ENCODE measurements around the gene WNT3A.
"Not testable (repeated sequence)": the region's sequence is repeated elsewhere in the genome, so short reads cannot be mapped to it uniquely, and the experiment has no call there.

Gene WNT3A
- total RNA-seq = 0 reads per million in 2 donors

DNA sequence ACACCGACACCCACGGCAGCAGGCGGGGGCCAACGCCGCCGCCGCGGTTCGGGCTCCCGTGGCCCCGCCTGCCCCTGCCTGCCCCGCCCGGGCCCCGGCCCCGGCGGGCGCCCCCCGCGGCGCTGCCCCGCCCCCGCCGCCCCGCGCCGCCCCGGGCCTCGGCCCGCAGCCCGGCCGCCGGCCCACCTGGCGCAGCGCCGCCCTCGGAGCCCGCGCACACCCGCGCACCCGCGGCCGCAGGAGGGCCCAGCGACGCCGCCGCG lies at the start of gene WNT3A:
TSS of gene WNT3A (plus strand) at position 213 of the 263 bp plus-strand sequence. CDS start 131 bp downstream, outside the sequence.
- no peak for DNase-seq

DNA sequence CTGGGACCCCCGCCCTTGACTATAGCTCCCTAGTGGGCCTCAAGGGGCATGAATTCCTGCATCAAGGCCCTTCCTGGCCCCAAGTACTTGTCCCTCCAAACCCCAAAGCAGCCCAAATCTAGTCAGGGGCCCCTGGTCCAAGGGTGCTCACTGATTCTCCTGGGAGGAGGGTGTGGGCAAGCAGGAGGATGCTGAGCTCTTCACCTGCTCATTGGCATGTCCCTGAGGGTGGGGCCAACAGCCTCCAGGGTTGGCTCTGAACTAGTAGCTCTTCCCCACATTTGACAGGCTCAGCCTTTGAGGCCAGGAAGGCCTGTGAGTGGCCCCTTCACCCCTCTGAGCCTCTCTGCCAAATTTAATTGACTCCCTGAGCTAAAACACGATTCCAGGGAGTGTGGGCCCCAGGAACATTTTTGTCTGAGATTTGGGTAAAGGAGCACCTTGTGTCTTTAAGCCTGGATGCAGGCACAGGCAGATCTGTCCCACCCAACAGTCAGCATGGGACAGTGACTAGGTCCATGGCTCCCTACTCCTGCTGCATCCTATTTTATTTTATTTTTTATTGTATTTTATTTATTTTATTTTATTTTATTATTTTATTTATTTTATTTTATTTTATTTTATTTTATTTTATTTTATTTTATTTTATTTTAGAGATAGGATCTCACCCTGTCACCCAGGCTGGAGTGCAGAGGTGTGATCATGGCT lies 48.0 kb upstream of the WNT3A start:
- DNase-seq = no peak

- DNase-seq = no peak
Observed at GRCh38 chr1:227959325-227959860, 47.4 kb upstream of the WNT3A start.

DNA sequence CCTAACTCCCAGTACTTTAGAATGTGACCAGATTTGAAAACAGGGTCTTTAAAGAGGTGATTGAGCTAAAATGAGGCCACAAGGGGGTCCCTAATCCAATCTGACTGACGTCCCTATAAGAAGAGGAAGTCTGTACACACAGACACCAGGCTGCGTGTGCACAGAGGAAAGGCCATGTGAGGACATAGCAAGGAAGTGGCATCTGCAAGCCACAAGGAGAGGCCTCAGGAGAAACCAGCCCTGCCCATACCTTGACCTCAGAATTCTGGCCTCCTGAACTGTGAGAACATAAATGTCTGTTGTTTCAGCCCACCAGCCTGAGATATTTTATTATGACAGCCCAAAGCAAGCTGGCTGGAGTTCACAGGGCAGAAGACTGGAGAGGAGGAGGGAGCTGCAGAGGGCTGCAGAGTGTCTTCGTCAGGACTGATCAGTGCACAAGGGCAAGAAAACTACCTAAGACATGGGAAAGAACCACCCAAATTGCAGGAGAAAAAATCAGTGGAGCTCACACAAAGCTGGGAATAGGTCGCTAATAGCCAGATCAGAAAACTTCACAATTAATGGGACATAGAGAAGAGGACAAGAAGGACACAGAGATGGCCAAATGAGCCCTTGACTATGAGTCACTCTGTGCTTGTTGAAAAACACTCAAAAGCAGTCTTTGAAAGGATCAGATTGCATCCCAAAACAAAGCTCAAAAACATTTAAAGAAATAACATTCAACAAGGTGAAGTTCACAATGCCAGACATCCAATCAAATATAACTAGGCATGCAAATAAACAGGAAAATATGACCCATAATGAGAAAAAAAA lies 44.9 kb upstream of the WNT3A start:
- no peak for DNase-seq

DNA sequence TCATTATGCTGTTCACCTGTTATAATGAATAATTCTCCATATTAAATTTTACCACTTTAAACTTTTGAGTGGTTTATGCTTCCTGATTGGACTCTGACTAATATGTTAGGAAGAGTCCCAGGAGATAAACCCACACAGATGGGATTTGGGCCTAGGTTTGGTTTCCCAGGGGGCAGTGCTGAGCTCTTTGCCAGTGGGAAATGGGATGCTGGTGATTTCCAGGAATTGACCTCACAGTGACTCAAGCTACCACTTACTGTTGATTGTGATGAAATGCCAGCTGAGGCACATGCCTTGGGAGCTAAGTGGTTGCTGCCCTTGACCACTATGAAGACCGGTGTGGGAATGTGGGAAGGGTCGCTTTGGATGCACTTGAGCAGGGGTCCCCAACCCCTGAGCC lies 40.1 kb upstream of the WNT3A start:
- DNase-seq = not testable (repeated sequence)

GRCh38 chr1:227967815-227968214 lies 39.0 kb upstream of the WNT3A start:
- DNase-seq = not testable (repeated sequence)

DNA sequence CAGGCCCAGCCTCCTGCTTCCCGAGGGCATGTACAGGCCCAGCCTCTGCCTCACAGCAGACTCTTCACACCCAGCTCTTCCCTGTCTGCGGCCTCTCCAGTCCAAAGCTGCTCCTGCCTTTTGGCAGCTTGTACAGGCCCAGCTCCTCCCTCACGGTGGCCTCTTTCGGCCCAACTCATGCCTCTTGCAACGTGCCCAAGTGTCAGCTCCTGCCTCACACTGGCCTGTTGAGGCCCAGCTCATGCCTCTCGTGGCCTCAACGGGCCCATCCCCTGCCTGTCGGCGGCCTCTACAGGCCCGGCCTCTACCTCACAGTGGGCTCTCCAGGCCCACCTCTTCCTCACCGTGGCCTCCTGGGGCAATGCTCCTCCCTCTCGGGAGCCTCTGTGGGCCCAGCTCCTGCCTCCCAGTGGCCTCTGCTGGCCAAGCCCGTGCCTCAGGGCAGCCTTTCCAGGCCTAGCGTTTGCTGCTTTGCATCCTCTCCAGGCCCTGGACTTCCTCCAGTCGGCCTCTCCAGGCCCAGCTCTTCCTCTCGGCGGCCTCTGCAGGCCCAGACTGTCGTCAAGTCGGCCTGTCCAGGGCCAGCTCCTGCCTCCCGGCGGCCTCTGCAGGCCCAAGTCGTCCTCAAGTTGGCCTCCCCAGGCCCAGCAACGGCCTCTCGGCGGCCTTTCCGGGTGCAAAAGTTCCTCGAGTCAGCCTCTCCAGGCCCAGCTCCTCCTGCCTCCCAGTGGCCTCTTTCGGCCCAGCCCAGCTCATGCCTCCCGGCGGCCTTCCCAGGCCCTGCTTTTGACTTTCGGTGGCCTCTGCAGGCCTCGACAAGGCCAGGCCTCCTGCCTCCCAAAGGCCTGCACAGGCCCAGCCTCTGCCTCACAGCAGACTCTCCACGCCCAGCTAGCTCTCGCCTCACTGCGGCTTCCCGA lies 36.5 kb upstream of the WNT3A start:
- not testable (repeated sequence) for DNase-seq

- DNase-seq = not testable (repeated sequence)
Observed at GRCh38 chr1:227971216-227971615, 35.6 kb upstream of the WNT3A start.

DNA sequence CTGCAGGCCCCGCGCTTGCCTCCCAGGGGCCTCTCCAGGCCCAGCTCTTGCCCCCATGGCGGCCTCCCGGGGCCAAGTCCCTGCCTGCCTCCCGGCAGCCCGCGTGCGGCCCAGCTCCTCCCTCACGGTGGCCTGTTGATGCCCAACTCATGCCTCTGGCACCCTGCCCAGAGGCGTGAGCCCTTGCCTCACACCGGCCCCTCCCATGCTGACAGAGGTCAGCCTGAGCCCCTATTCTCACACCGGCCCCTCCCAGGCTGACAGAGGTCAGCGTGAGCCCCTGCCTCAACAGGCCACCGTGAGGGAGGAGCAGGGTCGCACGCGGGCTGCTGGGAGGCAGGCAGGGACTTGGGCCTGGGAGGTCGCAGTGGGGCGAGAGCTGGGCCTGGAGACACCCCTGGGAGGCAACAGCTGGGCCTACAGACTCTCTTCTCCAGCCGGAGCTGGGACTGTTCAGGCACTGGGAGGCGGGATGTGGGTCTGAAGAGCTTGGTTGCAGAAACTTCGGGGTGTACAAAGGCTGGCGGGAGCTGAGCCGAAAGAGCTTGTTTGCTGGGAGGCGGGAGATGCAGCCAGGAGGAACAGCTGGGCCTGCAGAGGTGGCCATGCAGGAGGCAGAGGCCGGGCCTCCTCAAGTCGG lies 35.0 kb upstream of the WNT3A start:
- DNase-seq = not testable (repeated sequence)

DNA sequence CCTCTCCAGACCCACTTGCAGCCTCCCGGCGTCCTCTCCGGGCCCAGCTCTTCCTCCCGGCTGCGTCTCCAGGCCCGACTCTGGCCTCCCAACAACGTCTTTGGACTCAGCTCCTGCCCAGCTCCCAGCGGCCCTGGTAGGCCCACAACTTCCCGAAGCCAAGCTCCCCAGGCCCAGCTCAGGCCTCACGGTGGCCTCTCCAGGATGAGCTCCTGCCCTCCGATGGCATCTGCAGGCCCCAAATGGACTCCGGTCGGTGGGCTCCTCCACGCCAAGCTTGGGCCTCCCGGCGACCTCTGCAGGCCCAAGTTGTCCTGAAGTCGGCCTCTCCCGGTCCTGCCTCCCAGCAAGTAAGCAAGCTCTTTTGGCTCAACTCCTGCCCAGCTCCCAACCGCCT lies 34.5 kb upstream of the WNT3A start:
- DNase-seq = not testable (repeated sequence)

- DNase-seq = not testable (repeated sequence)
Observed at GRCh38 chr1:227972843-227973374, 33.9 kb upstream of the WNT3A start.

DNA sequence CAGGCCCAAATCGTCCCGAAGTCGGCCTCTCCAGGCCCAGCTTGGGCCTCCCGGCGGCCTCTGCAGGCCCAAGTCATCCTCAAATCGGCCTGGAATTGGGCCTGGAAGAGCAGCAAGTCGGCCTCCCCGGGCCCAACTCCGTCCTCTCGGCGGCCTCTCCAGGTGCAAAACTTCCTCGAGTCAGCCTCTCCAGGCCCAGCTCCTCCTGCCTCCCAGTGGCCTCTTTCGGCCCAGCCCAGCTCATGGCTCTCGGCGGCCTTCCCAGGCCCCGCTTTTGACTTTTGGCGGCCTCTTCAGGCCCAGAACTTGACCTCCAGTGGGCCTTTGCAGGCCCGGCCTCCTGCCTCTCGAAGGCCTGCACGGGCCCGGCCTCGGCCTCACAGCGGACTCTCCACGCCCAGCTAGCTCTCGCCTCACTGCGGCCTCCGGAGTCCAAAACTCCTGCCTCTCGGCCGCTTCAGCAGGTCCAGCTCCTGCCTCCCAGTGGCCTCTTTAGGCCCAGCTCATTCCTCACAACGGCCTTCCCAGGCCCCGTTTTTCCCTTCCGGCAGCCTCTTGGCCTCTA lies 33.0 kb upstream of the WNT3A start:
- DNase-seq = not testable (repeated sequence)

DNA sequence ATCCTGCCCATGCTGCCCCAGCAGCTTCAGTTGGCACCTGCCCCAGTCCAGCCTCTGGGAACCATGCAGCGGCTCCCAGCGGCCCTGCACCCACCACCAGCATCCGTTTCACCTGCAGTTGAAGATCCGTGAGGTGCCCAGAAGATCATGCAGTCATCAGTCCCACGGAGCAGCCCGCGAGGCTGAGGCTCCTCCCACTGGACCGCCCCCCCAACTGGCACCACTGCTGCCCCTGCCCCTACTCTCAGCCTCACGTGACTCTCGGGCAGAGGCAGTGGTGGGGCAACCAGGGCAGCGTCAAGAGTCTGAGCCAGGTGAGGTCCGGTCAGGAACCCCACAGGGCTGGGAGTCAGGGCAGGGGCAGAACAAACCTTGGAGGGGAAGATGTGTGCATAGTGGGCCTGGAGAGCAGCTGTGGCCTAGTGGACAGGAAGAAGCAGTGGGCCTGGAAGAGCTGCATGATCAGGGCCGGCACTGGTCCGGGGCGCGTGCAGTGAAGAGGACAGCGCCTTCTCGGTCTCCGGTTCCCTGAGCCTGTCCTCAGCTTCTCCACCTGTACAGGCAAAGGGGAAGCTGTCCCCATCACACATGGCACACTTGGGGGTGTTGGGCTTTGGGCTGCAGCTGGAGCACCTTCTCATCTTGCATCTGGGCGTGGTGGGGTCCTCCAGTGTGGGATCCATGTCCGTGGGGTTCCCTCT lies 31.1 kb upstream of the WNT3A start:
- DNase-seq = not testable (repeated sequence)

DNA sequence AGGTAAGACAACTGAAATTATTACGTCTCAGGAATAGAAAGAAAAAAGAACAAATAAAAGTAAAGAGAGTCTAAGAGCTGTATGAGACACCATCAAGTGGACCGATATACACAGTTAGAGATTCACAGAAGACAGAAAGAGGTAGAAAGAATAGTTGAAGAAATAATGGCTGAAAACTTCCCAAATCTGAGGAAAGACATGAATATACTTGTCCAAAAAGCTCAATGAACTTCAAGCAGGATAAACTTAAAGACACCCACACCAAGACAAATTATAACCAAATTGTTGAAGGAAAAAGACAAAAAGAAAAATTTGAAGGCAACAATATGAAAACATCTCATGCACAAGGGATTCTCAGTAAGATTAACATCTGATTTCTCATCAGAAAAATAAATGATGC lies 19.6 kb upstream of the WNT3A start:
- DNase-seq = no peak

DNA sequence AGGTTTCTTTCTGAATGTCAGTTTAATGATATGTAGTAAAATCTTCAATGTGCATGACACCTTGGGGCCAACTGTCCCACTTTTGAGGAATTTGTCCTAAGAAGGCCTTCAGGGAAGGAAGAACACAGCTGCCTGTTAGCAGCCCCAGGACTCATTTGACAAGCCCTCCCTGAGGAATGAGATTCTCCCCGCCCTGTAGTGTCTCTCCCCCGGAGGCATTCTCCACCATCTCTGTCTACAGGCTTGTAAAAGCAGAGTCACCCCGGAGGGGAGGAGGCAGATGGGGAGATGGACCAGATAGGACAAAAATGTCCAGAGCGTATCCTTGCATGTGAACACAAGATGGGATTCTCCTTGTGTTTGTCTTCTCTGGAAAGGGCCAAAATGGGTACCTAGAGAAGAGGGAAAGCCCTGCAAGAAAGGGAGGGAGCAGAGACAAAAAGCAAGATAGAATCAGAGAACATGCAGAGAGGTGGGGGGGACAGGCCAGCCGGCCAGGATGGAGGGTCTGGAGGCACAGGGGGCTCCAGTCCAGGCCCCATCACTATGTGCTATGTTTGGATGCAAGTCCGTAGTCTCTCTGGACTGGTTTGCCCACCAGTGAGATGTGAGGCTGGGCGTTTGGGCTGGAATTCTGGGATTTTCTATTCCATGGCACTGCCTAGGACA lies 12.0 kb upstream of the WNT3A start:
- no peak for DNase-seq

- no peak for DNase-seq
Observed at GRCh38 chr1:227996187-227996950, 10.4 kb upstream of the WNT3A start.

DNA sequence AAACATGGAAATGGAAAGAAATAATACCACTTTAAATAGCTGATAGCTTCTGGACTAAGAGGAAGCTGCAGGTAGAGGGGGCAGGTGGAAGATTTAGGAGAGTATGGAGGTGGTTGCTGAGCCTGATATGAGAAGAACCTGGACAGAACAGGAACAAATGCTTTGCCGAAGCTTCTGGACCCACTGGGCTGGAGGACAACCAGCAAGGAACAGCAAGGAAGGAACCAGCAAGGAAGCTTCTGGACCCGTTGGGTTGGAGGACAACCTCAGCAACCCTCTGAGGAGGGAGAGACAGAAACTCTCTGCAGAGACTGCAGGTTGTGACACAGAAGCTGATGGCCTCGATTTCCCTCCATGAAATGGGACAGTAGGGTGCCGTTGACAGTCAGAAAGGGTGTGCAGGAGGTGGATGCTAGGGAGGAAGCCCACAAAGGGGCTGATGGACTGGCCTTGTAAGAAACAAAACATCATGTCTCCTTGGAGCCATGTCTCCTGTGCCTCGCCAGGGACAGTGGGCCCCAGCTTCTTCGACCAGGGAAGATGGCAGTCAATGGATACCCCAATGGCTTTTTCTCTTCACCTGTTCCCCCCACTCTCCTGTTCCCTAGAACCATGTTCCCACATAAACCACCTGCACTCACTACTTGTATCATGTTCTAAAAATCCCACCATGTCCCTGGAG lies 8.3 kb upstream of the WNT3A start:
- DNase-seq = no peak

GRCh38 chr1:227999056-227999930 lies 7.5 kb upstream of the WNT3A start:
- peak; percentile 44 for DNase-seq
